Embryonic facial prominence (tissue), 1 donor: ENCODE results near the gene TACO1.

Experiments used
- DNase-seq: peaks from one replicate; pipeline ENCODE4 v3.0.0-alpha.2; 2016; ENCODE audit errors: extremely low spot score

Gene TACO1

DNA sequence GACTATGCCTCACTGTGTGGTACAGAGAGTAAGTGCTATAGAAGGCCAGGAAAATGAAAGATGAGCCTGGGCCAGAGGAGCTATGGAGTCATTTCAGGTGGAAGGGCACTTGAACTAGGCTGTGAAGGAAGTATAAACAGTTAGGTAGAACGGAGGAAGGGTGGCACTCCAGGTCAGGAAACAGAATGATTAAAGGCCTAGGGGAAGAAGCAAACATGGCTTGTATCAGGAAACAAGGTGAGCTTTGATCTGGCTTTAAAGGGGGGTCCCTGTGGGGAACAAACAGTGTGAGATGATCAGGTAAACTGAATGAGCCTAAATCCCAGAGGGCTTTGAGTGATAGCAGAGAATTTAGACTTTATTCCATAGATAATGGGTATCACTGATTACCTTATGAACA lies 38.4 kb downstream of the TACO1 start:
- no peak for DNase-seq

DNA sequence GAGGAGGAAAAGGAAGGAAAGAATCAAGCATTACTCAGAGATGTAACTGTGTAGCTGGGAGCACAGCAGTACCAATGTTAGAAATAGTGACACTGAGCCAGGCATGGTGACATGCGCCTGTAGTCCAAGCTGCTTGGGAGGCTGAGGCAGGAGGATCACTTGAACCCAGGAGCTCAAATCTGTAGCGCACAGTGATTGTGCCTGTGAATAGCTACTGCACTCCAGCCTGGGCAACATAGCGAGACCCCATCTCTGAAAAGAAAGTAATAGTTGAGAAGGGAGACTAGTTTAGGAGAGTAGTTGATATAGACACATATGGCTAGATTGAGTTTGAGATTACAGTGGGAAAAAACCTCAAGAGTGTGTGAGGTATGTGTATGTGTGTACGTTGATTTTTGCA lies 39.3 kb downstream of the TACO1 start:
- no peak for DNase-seq

GRCh38 chr17:63641692-63642448 lies 41.2 kb downstream of the TACO1 start:
- DNase-seq: no peak

DNA sequence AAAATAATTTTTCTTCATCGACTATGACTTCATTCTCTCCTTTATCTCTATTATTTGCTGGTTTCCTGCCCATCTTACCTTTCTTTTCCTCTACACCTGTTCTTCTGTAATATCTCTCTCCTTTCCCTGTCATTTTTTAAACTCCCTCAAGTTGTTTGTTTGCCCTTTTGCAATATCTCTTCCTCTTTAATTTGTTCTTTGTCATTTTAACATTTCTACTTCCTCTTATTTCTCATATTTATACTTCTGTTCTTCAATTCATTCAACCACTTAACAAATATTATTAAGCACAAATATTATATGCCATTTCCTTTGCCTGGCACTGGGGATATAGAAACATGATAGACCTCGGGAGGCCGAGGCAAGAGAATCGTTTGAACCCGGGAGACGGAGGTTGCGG lies 44.2 kb downstream of the TACO1 start:
- DNase-seq: no peak

GRCh38 chr17:63645775-63646487 lies 45.2 kb downstream of the TACO1 start:
- DNase-seq: no peak

- no peak for DNase-seq
Measured at GRCh38 chr17:63646488-63646806, 45.8 kb downstream of the TACO1 start.

DNA sequence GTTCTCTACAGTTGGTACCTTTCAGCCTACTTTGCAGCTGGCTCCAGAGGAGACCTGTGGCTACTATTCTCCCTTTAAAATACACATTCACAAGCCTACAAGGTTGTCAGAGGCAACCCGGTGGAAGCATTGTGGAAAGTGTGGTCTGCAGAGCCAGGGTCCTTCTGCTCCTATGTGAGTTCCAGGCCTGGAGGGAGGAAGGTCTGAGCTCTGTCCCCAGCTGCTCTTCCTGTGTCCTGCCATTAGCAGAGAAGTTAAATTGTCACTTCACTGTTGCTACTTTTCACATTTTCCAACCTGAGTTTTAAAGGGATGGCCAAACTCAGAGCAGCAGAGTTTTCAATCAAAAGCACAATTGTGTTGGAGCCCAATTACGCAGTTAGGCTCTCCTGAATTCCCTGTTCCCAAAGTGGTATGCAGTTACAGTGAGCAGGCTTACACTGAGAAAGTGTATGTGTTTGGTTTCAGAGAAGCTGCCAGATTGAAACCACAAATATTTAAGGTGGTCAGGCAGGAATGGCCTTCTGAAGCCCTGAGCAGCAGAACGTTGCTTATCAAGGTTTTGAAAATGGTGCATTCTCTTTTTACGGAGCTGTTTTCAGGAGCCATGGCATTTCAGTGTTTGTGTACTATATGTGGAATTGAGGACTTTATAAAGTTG lies 46.5 kb downstream of the TACO1 start:
- no peak for DNase-seq

DNA sequence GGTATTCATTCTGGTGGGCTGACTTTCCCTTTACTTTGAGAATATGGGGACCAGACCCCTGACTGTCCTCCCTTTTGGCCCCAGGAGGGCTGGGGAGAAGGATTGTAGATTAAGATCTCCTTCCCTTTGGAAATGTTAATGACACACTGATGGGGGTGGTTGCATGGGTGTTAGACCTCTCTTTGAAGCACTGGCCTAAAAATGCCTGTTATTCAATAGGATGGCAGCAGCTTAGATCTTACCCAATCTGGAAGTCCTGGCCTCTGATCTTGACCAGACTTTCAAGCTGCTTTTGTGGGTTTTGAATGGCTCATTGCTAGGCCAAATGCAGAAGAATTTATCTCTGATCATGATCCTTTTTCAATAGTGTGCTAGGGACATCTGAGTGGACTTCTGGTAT lies 47.2 kb downstream of the TACO1 start:
- no peak for DNase-seq

DNA sequence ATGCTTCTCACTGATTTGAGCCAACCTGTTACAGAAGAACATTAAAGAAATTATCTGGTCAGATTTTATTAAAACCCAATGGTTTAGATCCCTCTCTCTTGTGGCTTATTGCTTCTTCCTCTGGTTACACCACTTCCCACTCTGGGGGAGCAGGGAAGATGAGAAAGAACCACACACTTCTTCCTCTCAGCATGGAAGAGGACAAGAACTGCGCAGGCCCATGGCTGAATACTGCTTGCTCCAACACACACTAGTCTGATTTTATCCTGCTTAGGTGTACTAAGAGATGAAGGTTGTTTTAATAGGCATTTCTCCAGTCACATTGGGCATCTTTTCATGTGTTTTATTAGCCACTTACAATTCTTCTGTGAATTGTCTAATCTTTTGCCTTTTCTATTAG lies 49.1 kb downstream of the TACO1 start:
- DNase-seq: no peak

DNA sequence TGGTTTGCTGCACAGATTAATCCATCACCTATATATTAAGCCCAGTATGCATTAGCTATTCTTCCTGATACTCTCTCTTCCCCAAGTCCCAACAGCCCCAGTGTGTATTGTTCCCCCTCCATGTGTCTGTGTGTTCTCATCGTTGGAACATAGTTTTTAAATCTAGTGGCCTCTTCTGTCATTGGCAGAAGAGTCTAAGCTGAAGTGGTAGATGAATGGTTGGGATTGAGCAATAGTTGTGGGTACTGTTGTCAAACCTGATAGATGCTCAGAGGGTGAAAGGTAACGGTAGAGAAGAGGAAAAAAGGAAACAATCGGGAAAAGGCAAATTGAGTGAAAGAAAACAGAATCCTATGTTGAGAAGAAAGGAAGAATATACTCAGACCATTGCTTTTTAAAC lies 51.4 kb downstream of the TACO1 start:
- no peak for DNase-seq

DNA sequence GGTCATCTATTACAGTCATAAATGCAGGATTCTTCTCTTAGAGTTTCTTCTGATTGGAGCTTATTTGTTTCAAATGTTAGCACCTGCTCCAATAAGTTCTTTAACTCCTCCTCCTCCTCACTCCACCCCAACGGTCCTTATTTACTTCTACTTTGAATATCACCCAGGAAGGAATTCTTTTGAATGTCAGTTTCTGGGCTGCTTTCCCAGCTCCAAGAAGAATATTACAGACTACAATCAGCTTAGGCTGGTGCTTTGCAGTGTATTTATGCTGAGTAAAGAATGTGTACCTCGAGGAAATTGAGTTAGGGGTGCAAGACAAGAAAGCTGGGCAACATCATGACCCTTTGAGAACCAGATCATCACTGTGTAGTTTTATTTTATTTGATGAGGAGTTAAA lies 52.4 kb downstream of the TACO1 start:
- no peak for DNase-seq

GRCh38 chr17:63657786-63658185 lies 57.1 kb downstream of the TACO1 start:
- no peak for DNase-seq
